WTC11 (cell line): ENCODE results near the gene PABPN1L. TPM values are rescaled to one million over a fixed set of nuclear protein-coding genes. Genes with fewer than 3 reads are reported as not detected.

Experiments used
- ATAC-seq: fragments of 200-7000 bp; cut with Tn5 transposase; 2 replicates; pipeline ENCODE4 v1.10.0; 2021; ENCODE audit warnings: mild to moderate bottlenecking, moderate library complexity
- CTCF ChIA-PET: fragments of 300-600 bp; sonication (Branson Sonifier 250); formaldehyde crosslinking; loops from one replicate; lab custom pipeline; 2021; ENCODE audit warnings: antibody characterized with exemption; lab: Charles Lee
- POLR2A ChIA-PET: fragments of 350-600 bp; sonication (Branson Sonifier 250); formaldehyde crosslinking; loops from one replicate; lab custom pipeline; 2021; ENCODE audit warnings: antibody characterized with exemption; lab: Charles Lee
- DNase-seq: peaks from one replicate; pipeline ENCODE4 v3.0.0; 2021; ENCODE audit warnings: low spot score
- H3K27ac Mint-ChIP-seq: 2 replicates; pipeline ENCODE4 v1.8.0; 2021; ENCODE audit warnings: mixed read lengths
- H3K27me3 Mint-ChIP-seq: 2 replicates; pipeline ENCODE4 v1.8.0; 2021; ENCODE audit warnings: low read depth, mild to moderate bottlenecking, moderate library complexity, mixed read lengths
- H3K36me3 Mint-ChIP-seq: 2 replicates; pipeline ENCODE4 v1.8.0; 2021; ENCODE audit warnings: mixed read lengths
- H3K4me1 Mint-ChIP-seq: 2 replicates; pipeline ENCODE4 v1.8.0; 2022; ENCODE audit warnings: mixed read lengths
- H3K4me3 Mint-ChIP-seq: 2 replicates; pipeline ENCODE4 v1.8.0; 2021; ENCODE audit warnings: mild to moderate bottlenecking, moderate library complexity, mixed read lengths
- H3K9me3 Mint-ChIP-seq: 2 replicates; pipeline ENCODE4 v1.8.0; 2021; ENCODE audit warnings: mixed read lengths
- ATF6 ChIP-seq: sonication (generic); formaldehyde crosslinking; IDR thresholded peaks from 2 replicates; pipeline ENCODE4 v1.8.1; 2023; ENCODE audit warnings: mild to moderate bottlenecking, missing genetic modification reagents
- CDX4 ChIP-seq: fragments of 250-450 bp; sonication (Bioruptor Pico); IDR thresholded peaks from 2 replicates; pipeline ENCODE4 v1.9.0; 2021; ENCODE audit warnings: moderate library complexity, mild to moderate bottlenecking, inconsistent platforms, borderline replicate concordance
- ELF4 ChIP-seq: sonication (generic); formaldehyde crosslinking; IDR thresholded peaks from 2 replicates; pipeline ENCODE4 v1.8.1; 2022; ENCODE audit warnings: low read depth, mild to moderate bottlenecking, moderate library complexity, missing genetic modification reagents
- ESRRA ChIP-seq: sonication (generic); formaldehyde crosslinking; IDR thresholded peaks from 2 replicates; pipeline ENCODE4 v1.8.1; 2022; ENCODE audit warnings: mild to moderate bottlenecking, missing genetic modification reagents, borderline replicate concordance
- GRHL2 ChIP-seq: fragments of 250-450 bp; sonication (Bioruptor Pico); IDR thresholded peaks from 2 replicates; pipeline ENCODE4 v1.8.0; 2022; ENCODE audit warnings: mild to moderate bottlenecking, moderate library complexity; ENCODE audit not compliant: insufficient replicate concordance, severe bottlenecking
- MAX ChIP-seq: sonication (generic); formaldehyde crosslinking; IDR thresholded peaks from 2 replicates; pipeline ENCODE4 v1.8.0; 2022; ENCODE audit warnings: mild to moderate bottlenecking, missing genetic modification reagents
- NFYB ChIP-seq: sonication (generic); formaldehyde crosslinking; conservative IDR thresholded peaks from 2 replicates; pipeline ENCODE4 v1.8.0; 2022; ENCODE audit warnings: low read depth, missing genetic modification reagents
- NR1H2 ChIP-seq: sonication (generic); formaldehyde crosslinking; IDR thresholded peaks from 2 replicates; pipeline ENCODE4 v1.9.0; 2021; ENCODE audit warnings: mild to moderate bottlenecking, moderate library complexity, missing genetic modification reagents
- NR2C2 ChIP-seq: sonication (generic); formaldehyde crosslinking; IDR thresholded peaks from 2 replicates; pipeline ENCODE4 v1.8.0; 2022; ENCODE audit warnings: mild to moderate bottlenecking, missing genetic modification reagents
- NR3C1 ChIP-seq: sonication (generic); formaldehyde crosslinking; conservative IDR thresholded peaks from 2 replicates; pipeline ENCODE4 v1.8.1; 2023; ENCODE audit warnings: low read depth, mild to moderate bottlenecking, missing genetic modification reagents
- OVOL2 ChIP-seq: fragments of 250-450 bp; sonication (Bioruptor Pico); IDR thresholded peaks from 2 replicates; pipeline ENCODE4 v1.9.0; 2021; ENCODE audit warnings: mild to moderate bottlenecking, borderline replicate concordance
- PRRX2 ChIP-seq: fragments of 250-450 bp; sonication (Bioruptor Pico); IDR thresholded peaks from 2 replicates; pipeline ENCODE4 v1.8.0; 2021; ENCODE audit warnings: mild to moderate bottlenecking
- SMAD4 ChIP-seq: sonication (generic); formaldehyde crosslinking; IDR thresholded peaks from 2 replicates; pipeline ENCODE4 v1.8.0; 2022; ENCODE audit warnings: mild to moderate bottlenecking, missing genetic modification reagents
- TEAD1 ChIP-seq: sonication (generic); formaldehyde crosslinking; IDR thresholded peaks from 2 replicates; pipeline ENCODE4 v1.8.0; 2022; ENCODE audit warnings: mild to moderate bottlenecking, missing genetic modification reagents
- USF1 ChIP-seq: sonication (generic); formaldehyde crosslinking; IDR thresholded peaks from 2 replicates; pipeline ENCODE4 v1.8.0; 2022; ENCODE audit warnings: mild to moderate bottlenecking, missing genetic modification reagents
- ZNF121 ChIP-seq: sonication (generic); formaldehyde crosslinking; IDR thresholded peaks from 2 replicates; pipeline ENCODE4 v1.8.0; 2023; ENCODE audit warnings: missing genetic modification reagents
- ZNF232 ChIP-seq: sonication (generic); formaldehyde crosslinking; IDR thresholded peaks from 2 replicates; pipeline ENCODE4 v1.8.0; 2022; ENCODE audit warnings: mild to moderate bottlenecking, missing genetic modification reagents
- ZNF416 ChIP-seq: fragments of 250-450 bp; sonication (Bioruptor Pico); IDR thresholded peaks from 2 replicates; pipeline ENCODE4 v1.9.0; 2021; ENCODE audit warnings: mild to moderate bottlenecking, inconsistent platforms
- total RNA-seq: library from RNA; stranded (reverse); gene quantifications from 3 replicates; pipeline ENCODE4 v1.2.3, GENCODE V29; 2021
- TF ChIP-seq, protein P1 (sequence below): sonication (generic); formaldehyde crosslinking; IDR thresholded peaks from 2 replicates; pipeline ENCODE4 v1.8.0; 2022; ENCODE audit warnings: missing genetic modification reagents
- TF ChIP-seq, protein P2 (sequence below): sonication (generic); formaldehyde crosslinking; conservative IDR thresholded peaks from 2 replicates; pipeline ENCODE4 v1.8.1; 2023; ENCODE audit warnings: mild to moderate bottlenecking, low read depth, missing genetic modification reagents, moderate library complexity

Gene PABPN1L
- total RNA-seq, 1 experiment from 2014 or later, result not detected

- TF ChIP-seq OVOL2 (CRISPR knock-in tag) (no peak), MAX (CRISPR knock-in tag) (no peak)
- TF ChIP-seq, all 79 proteins: peak for 0
These were observed 718 bp downstream of the PABPN1L start (continued) for GRCh38 chr16:88865742-88866141.

DNA sequence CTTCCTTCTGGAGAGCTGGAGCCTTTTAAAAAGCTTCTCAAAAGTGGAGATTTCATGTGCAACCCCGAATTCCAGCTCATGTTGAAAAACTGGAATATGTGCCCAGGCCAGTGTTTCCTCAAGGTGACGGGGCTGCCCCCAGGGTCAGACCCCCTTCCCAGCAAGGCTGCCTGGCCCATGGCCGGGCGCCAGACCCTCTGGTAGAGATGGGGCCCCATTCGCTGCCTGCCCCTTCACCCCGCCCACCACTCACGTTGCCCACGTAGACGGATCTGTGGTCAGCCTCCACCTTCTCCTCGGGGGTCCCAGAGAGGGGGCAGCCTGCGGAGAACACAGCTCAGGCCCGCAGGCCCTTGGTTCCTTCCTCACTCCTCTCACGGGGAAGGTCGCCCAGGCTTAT lies 1.1 kb downstream of the PABPN1L start:
- no peak overlapping the region for H3K27ac Mint-ChIP-seq
- no peaks in the 10 kb centered on the region for H3K27me3 Mint-ChIP-seq
- DNase-seq (no peak), ATAC-seq (no peak)
- peaks cover 7% of the 10 kb centered on the region for H3K36me3 Mint-ChIP-seq
- ChIA-PET CTCF (interaction anchor here (0.9 to 1.7 kb wide), 2 partner anchors 128 to 302 kb away, joined by 5 to 7 read pairs; no protein-coding TSS in a partner anchor), POLR2A (no interaction called here)
- H3K4me1 Mint-ChIP-seq, result no peaks in the 10 kb centered on the region
- no peak for TF ChIP-seq PRRX2 (CRISPR knock-in tag)
- TF ChIP-seq, protein P1, sequence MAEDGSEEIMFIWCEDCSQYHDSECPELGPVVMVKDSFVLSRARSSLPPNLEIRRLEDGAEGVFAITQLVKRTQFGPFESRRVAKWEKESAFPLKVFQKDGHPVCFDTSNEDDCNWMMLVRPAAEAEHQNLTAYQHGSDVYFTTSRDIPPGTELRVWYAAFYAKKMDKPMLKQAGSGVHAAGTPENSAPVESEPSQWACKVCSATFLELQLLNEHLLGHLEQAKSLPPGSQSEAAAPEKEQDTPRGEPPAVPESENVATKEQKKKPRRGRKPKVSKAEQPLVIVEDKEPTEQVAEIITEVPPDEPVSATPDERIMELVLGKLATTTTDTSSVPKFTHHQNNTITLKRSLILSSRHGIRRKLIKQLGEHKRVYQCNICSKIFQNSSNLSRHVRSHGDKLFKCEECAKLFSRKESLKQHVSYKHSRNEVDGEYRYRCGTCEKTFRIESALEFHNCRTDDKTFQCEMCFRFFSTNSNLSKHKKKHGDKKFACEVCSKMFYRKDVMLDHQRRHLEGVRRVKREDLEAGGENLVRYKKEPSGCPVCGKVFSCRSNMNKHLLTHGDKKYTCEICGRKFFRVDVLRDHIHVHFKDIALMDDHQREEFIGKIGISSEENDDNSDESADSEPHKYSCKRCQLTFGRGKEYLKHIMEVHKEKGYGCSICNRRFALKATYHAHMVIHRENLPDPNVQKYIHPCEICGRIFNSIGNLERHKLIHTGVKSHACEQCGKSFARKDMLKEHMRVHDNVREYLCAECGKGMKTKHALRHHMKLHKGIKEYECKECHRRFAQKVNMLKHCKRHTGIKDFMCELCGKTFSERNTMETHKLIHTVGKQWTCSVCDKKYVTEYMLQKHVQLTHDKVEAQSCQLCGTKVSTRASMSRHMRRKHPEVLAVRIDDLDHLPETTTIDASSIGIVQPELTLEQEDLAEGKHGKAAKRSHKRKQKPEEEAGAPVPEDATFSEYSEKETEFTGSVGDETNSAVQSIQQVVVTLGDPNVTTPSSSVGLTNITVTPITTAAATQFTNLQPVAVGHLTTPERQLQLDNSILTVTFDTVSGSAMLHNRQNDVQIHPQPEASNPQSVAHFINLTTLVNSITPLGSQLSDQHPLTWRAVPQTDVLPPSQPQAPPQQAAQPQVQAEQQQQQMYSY (CRISPR knock-in tag), result no peak
- TF ChIP-seq SMAD4 (CRISPR knock-in tag), result no peak
- TF ChIP-seq ZNF232 (CRISPR knock-in tag), result no peak
- TF ChIP-seq ESRRA (CRISPR knock-in tag), result no peak
- TF ChIP-seq NR3C1 (CRISPR knock-in tag), result no peak
- TF ChIP-seq ZNF416 (CRISPR knock-in tag), result no peak
- TF ChIP-seq GRHL2 (CRISPR knock-in tag), result no peak
- H3K9me3 Mint-ChIP-seq, result no peaks in the 10 kb centered on the region
- no peak overlapping the region for H3K4me3 Mint-ChIP-seq

- Mint-ChIP-seq H3K4me3 (no peak overlapping the region), H3K4me1 (no peaks in the 10 kb centered on the region), H3K27ac (no peak overlapping the region), H3K27me3 (no peaks in the 10 kb centered on the region), H3K9me3 (no peaks in the 10 kb centered on the region), H3K36me3 (peaks cover 15% of the 10 kb centered on the region)
- DNase-seq (no peak), ATAC-seq (no peak)
- ChIA-PET CTCF (interaction anchor here (0.6 to 1.9 kb wide), 4 partner anchors 17 to 303 kb away, joined by 3 to 7 read pairs (median 4); partner anchors contain the start of gene ACSF3), POLR2A (no interaction called here)
- no peak for TF ChIP-seq USF1 (CRISPR knock-in tag)
- TF ChIP-seq ZNF121 (CRISPR knock-in tag), result no peak
- no peak for TF ChIP-seq ATF6 (CRISPR knock-in tag)
- TF ChIP-seq NFYB, result no peak
- TF ChIP-seq ELF4 (CRISPR knock-in tag), result no peak
- no peak for TF ChIP-seq ZNF232 (CRISPR knock-in tag)
- TF ChIP-seq TEAD1 (CRISPR knock-in tag), result no peak
- TF ChIP-seq CDX4 (CRISPR knock-in tag), result no peak
- no peak for TF ChIP-seq NR2C2 (CRISPR knock-in tag)
- TF ChIP-seq, protein P2, sequence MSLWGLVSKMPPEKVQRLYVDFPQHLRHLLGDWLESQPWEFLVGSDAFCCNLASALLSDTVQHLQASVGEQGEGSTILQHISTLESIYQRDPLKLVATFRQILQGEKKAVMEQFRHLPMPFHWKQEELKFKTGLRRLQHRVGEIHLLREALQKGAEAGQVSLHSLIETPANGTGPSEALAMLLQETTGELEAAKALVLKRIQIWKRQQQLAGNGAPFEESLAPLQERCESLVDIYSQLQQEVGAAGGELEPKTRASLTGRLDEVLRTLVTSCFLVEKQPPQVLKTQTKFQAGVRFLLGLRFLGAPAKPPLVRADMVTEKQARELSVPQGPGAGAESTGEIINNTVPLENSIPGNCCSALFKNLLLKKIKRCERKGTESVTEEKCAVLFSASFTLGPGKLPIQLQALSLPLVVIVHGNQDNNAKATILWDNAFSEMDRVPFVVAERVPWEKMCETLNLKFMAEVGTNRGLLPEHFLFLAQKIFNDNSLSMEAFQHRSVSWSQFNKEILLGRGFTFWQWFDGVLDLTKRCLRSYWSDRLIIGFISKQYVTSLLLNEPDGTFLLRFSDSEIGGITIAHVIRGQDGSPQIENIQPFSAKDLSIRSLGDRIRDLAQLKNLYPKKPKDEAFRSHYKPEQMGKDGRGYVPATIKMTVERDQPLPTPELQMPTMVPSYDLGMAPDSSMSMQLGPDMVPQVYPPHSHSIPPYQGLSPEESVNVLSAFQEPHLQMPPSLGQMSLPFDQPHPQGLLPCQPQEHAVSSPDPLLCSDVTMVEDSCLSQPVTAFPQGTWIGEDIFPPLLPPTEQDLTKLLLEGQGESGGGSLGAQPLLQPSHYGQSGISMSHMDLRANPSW, result no peak
- TF ChIP-seq NR1H2, result no peak
These were observed 1.9 kb downstream of the PABPN1L start for GRCh38 chr16:88864521-88864920.
